K562 (cell line): Measurements from ENCODE around the gene MAP3K13. TPM values are rescaled to one million over a fixed set of nuclear protein-coding genes. Genes with fewer than 3 reads are reported as not detected.

Source experiments
- DPF2 ChIP-seq: fragments of 450-650 bp; IDR thresholded peaks from 2 replicates; pipeline ENCODE4 v1.6.1; 2016
- FOXM1 ChIP-seq, 2 experiments: fragments of 450-650 bp in 1 of 2; sonication (generic) in 1 of 2; formaldehyde crosslinking in 1 of 2; IDR thresholded peaks; 2 replicates each; pipeline versions ENCODE4 v1.6.1 to v1.9.0; 2017 to 2022; ENCODE audit warnings: low read depth in 2 of 2, mild to moderate bottlenecking in 2 of 2, missing genetic modification reagents in 1 of 2, moderate library complexity in 1 of 2
- FOXP1 ChIP-seq: sonication (generic); formaldehyde crosslinking; IDR thresholded peaks from 2 replicates; pipeline ENCODE4 v1.8.0; 2022; ENCODE audit warnings: mild to moderate bottlenecking, missing genetic modification reagents
- HNRNPLL ChIP-seq: fragments of 200-400 bp; formaldehyde crosslinking; IDR thresholded peaks from 2 replicates; pipeline ENCODE4 v1.6.1; 2017; ENCODE audit warnings: low read length, low read depth, mild to moderate bottlenecking; ENCODE audit not compliant: poor library complexity, severe bottlenecking
- HOXB6 ChIP-seq: fragments of 250-450 bp; sonication (Bioruptor Pico); IDR thresholded peaks from 2 replicates; pipeline ENCODE4 v1.5.1; 2022; ENCODE audit warnings: mild to moderate bottlenecking, borderline replicate concordance
- MAFG ChIP-seq: fragments of 450-650 bp; conservative IDR thresholded peaks from 2 replicates; pipeline ENCODE4 v1.6.1; 2016; ENCODE audit warnings: missing genetic modification characterization, missing compliant biosample characterization
- POLR2G ChIP-seq: fragments of 200-400 bp; formaldehyde crosslinking; IDR thresholded peaks from 2 replicates; pipeline ENCODE4 v1.6.1; 2017; ENCODE audit warnings: low read depth, mild to moderate bottlenecking, antibody characterized with exemption, low read length, moderate library complexity
- PRMT5 ChIP-seq: sonication (generic); formaldehyde crosslinking; IDR thresholded peaks from 2 replicates; pipeline ENCODE4 v1.5.0; 2020; ENCODE audit warnings: missing genetic modification reagents
- YY1 ChIP-seq, 3 experiments: IDR thresholded peaks; 2 replicates each; pipeline ENCODE4 v1.6.1; 2011; ENCODE audit warnings: low read length in 2 of 3, mild to moderate bottlenecking in 2 of 3, moderate library complexity in 2 of 3, borderline replicate concordance in 1 of 3, control low read depth in 1 of 3, low read depth in 1 of 3; ENCODE audit not compliant: insufficient read depth in 3 of 3, insufficient replicate concordance in 2 of 3, control insufficient read depth in 1 of 3, insufficient read length in 1 of 3; ENCODE audit errors: extremely low read depth in 1 of 3
- ZBTB2 ChIP-seq: fragments of 450-650 bp; IDR thresholded peaks from 2 replicates; pipeline ENCODE4 v1.6.1; 2016; ENCODE audit warnings: antibody characterized with exemption
- ZNF695 ChIP-seq: fragments of 450-650 bp; formaldehyde crosslinking; IDR thresholded peaks from 2 replicates; pipeline ENCODE4 v1.4.0; 2020; ENCODE audit warnings: mild to moderate bottlenecking, moderate library complexity
- polyA plus RNA-seq, 8 experiments: library from polyadenylated mRNA; depleted of rRNA in 4 of 8; stranded (reverse) in 5 of 8; unstranded in 3 of 8; fragments of >200 nt; fragmentation: Nextera tagmentation in 2 of 8; fragmentation: Illumina TruSeq in 1 of 8; extraction: Ambion mirVana in 2 of 8; extraction: Trizol in 1 of 8; gene quantifications; 2 replicates each; pipeline versions ENCODE4 v1.2.1 to v1.2.3, GENCODE V29; 2011 to 2014; ENCODE audit warnings: inconsistent platforms in 1 of 8, missing spikeins in 1 of 8
- total RNA-seq, 7 experiments: library from RNA; depleted of rRNA in 6 of 7; stranded (reverse); fragments of >200 nt in 6 of 7; fragmentation: Illumina TruSeq in 2 of 7; extraction: Trizol in 2 of 7; gene quantifications; 2 replicates each; pipeline versions ENCODE4 v1.2.1 to v1.2.3, GENCODE V29; 2011 to 2021; ENCODE audit warnings: low replicate concordance in 1 of 7

The MAP3K13 gene
- total and polyA plus RNA-seq, 9 of the 15 experiments (the other 6 are each of a cell fraction or from before 2014, with no cell fraction given), result 0.04 to 0.32 (median 0.15) TPM; not detected in 2

GRCh38 chr3:185325946-185326791, 36.8 kb upstream of the MAP3K13 start (continued):
- TF ChIP-seq HNRNPLL (no peak), DPF2 (no peak), HOXB6 (CRISPR knock-in tag) (no peak), ZBTB2 (no peak), YY1 (IDR thresholded peaks at IDR 0.05; ENCODE audit: borderline replicate concordance in 1 of 3, control insufficient read depth in 1 of 3, extremely low read depth in 1 of 3, insufficient read depth in 3 of 3, insufficient read length in 1 of 3, insufficient replicate concordance in 2 of 3, low read depth in 1 of 3, low read length in 2 of 3) (no peak), FOXP1 (CRISPR knock-in tag) (no peak), ZNF695 (CRISPR knock-in tag) (no peak), FOXM1 (IDR thresholded peaks at IDR 0.05; ENCODE audit: low read depth) (no peak), FOXM1 (CRISPR knock-in tag; IDR thresholded peaks at IDR 0.05; ENCODE audit: low read depth) (no peak), POLR2G (no peak), PRMT5 (CRISPR knock-in tag) (no peak), MAFG (tag) (no peak)
